NCI-H1417 (cell line): ENCODE data around the gene MTF2.
"Not testable (repeated sequence)": the region's sequence is repeated elsewhere in the genome, so short reads cannot be mapped to it uniquely, and the experiment has no call there.

Experiments used
- DNase-seq, 3 experiments: peaks; one replicate each; lab custom pipeline; 2025; lab: John Stamatoyannopoulos, UW

Gene MTF2

GRCh38 chr1:93078986-93079654, at the start of gene MTF2:
Gene MTF2, plus strand, starts transcription at chr1:93079283. Its CDS starts 244 bp downstream, at chr1:93079527.
- peak; percentile 97 to 98 (median 98) for DNase-seq

- DNase-seq = no peak
Measured at GRCh38 chr1:93029317-93029716, 49.8 kb upstream of the MTF2 start.

DNA sequence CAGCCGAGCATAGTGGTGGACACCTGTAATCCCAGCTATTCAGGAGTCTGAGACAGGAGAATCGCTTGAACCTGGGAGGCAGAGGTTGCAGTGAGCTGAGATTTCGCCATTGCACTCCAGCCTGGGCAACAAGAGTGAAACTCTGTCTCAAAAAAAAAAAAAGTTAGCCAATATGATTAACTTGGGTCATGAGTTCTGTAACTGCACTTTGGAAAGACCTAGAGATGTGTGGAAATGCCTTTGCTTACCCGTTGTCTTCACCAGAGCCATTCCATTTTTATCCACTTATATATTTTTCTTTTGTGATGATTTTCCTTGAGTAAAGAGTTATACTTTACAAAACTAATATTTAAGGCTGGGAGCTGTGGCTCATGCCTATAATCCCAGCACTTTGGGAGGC, 48.9 kb upstream of the MTF2 start:
- not testable (repeated sequence) for DNase-seq

GRCh38 chr1:93031711-93032110, 47.4 kb upstream of the MTF2 start:
- DNase-seq = no peak

GRCh38 chr1:93033029-93033428, 46.1 kb upstream of the MTF2 start:
- no peak for DNase-seq

DNA sequence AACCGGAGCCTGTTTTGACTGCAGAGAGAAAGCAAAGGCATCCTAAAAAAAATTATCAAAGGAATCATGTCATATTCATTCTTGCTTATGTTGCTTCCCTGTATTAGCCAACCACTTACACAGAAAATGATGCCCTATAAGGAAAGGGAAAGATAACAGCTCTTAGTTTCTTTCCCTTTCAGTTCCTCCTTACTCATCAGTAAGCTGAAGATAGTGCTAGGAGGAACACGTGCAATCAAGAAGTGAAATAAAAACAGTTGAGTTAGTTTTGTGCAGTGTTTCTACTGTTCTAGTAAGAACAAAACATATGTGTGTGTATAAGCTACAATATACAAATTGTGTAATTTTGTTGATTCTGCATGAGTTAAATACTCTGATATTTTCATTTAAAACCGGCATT, 45.3 kb upstream of the MTF2 start:
- no peak for DNase-seq

- DNase-seq = no peak
Measured at GRCh38 chr1:93034397-93034796, 44.7 kb upstream of the MTF2 start.

GRCh38 chr1:93036672-93037071, 42.4 kb upstream of the MTF2 start:
- no peak for DNase-seq

GRCh38 chr1:93042187-93043056, 36.7 kb upstream of the MTF2 start:
- DNase-seq = no peak

- no peak for DNase-seq
Measured at GRCh38 chr1:93043057-93043557, 36.0 kb upstream of the MTF2 start.

- DNase-seq = no peak
Measured at GRCh38 chr1:93047618-93048017, 31.5 kb upstream of the MTF2 start.

- DNase-seq = no peak
Measured at GRCh38 chr1:93051961-93052360, 27.1 kb upstream of the MTF2 start.

- DNase-seq = no peak
Measured at GRCh38 chr1:93056214-93056613, 22.9 kb upstream of the MTF2 start.

- no peak for DNase-seq
Measured at GRCh38 chr1:93056649-93057048, 22.4 kb upstream of the MTF2 start.

- DNase-seq = peak in 2 of 3 experiments; percentile 23 to 66
Measured at GRCh38 chr1:93061895-93062792, 16.9 kb upstream of the MTF2 start.

GRCh38 chr1:93076268-93076667, 2.8 kb upstream of the MTF2 start:
- DNase-seq = no peak

DNA sequence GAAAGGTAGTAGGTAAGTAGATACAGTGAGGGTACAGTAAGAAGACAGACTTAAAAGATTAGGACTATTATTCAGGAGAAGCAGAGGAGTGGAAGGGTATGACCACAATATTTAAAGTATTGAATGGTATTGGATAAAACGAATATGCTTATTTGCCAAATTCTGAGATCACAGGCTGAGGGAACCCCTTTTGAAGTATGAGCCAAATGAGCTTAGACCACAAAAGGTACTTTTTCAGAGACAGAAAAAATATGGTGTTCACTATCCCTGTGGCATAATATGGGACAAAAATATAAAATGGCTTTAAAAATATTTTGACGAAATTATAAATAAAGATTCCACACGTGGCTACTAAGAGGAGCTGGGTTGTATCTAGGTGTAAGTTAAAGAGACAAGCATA, 880 bp upstream of the MTF2 start:
- peak in 1 of 3 experiments; percentile 21 for DNase-seq

- DNase-seq = peak in 1 of 3 experiments; percentile 20
Measured at GRCh38 chr1:93078638-93078985, 471 bp upstream of the MTF2 start.

- DNase-seq = peak in 2 of 3 experiments; percentile 5 to 65
Measured at GRCh38 chr1:93079685-93080141, 630 bp downstream of the MTF2 start.

DNA sequence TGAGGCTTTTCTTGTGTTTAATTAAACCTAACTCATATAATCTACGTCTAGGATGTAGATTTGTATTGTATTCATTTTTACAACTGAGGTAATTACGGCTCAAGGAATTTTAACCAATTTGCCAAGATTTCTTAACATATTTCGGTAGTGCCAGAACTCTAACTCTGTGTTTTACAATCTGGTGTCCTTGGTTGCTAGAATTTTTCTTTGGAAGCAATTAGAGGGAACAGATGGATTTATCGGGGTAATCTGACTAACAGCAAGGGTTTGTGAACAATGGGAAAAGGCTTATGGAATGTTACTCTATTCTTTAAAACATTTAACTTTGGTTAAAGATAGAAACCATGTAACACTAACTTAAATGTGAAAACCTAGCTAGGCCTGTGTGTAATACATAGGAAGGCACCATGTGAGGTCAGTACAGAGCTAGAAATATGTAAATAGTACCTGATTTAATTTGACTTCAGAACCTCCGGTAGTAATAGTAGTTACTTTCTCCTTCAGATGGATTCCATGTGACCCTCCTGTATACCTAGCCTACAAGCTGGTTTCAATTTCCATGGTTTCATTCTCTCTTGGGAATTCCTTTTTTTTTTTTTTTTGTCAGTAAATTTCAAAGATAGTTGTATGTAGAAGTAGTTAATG, 1.2 kb downstream of the MTF2 start:
- peak in 2 of 3 experiments; percentile 27 to 64 for DNase-seq

- no peak for DNase-seq
Measured at GRCh38 chr1:93081716-93082115, 2.6 kb downstream of the MTF2 start.
